ENCODE results near the gene HORMAD2. TPM values are rescaled to one million over a fixed set of nuclear protein-coding genes. Genes with fewer than 3 reads are reported as not detected.
"Not testable (repeated sequence)": the region's sequence is repeated elsewhere in the genome, so short reads cannot be mapped to it uniquely, and the experiment has no call there.

HORMAD2 gene
- total RNA-seq, 1 experiment from 2014 or later = not detected

- H3K4me3 ChIP-seq (ENCODE audit: low read depth, low read length, poor library complexity, severe bottlenecking) = no peak overlapping the region
- intact Hi-C loops (cut with micrococcal nuclease; ENCODE audit: unreplicated experiment) = no loop called here
- no TSS peak for BruUV-seq (replicated peaks)
- no peak overlapping the region for H3K27ac ChIP-seq (ENCODE audit: low read depth, low read length, poor library complexity, severe bottlenecking)
- H3K36me3 ChIP-seq (ENCODE audit: insufficient read depth, low read length, poor library complexity, severe bottlenecking) = no peaks in the 10 kb centered on the region
- peaks cover 11% of the 10 kb centered on the region for H3K4me1 ChIP-seq (ENCODE audit: insufficient read depth, low read length, poor library complexity, severe bottlenecking)
- ChIA-PET CTCF (no interaction called here), POLR2A (ENCODE audit: low non-redundant PET) (no interaction called here)
- TF ChIP-seq EZH2 (IDR thresholded peaks at IDR 0.05; ENCODE audit: borderline replicate concordance, low read depth, low read length, poor library complexity, severe bottlenecking) = no peak
- TF ChIP-seq, protein P1, sequence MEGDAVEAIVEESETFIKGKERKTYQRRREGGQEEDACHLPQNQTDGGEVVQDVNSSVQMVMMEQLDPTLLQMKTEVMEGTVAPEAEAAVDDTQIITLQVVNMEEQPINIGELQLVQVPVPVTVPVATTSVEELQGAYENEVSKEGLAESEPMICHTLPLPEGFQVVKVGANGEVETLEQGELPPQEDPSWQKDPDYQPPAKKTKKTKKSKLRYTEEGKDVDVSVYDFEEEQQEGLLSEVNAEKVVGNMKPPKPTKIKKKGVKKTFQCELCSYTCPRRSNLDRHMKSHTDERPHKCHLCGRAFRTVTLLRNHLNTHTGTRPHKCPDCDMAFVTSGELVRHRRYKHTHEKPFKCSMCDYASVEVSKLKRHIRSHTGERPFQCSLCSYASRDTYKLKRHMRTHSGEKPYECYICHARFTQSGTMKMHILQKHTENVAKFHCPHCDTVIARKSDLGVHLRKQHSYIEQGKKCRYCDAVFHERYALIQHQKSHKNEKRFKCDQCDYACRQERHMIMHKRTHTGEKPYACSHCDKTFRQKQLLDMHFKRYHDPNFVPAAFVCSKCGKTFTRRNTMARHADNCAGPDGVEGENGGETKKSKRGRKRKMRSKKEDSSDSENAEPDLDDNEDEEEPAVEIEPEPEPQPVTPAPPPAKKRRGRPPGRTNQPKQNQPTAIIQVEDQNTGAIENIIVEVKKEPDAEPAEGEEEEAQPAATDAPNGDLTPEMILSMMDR (conservative IDR thresholded peaks at IDR 0.05; ENCODE audit: low read depth, low read length) = no peak
- no peaks in the 10 kb centered on the region for H3K27me3 ChIP-seq (replicated peaks; ENCODE audit: insufficient read depth, low read depth, low read length, poor library complexity)
- no peak for DNase-seq (ENCODE audit: low spot score)
- no peaks in the 10 kb centered on the region for H3K9me3 ChIP-seq (ENCODE audit: low read depth, low read length, poor library complexity, severe bottlenecking)
These were observed 541 bp downstream of the HORMAD2 start for GRCh38 chr22:30080805-30081204.

GRCh38 chr22:30086496-30086895 is 6.2 kb downstream of the HORMAD2 start:
- no TSS peak for BruUV-seq (replicated peaks)
- Histone ChIP-seq H3K4me3 (ENCODE audit: low read depth, low read length, poor library complexity, severe bottlenecking) (no peak overlapping the region), H3K27me3 (replicated peaks; ENCODE audit: insufficient read depth, low read depth, low read length, poor library complexity) (no peaks in the 10 kb centered on the region), H3K27ac (ENCODE audit: low read depth, low read length, poor library complexity, severe bottlenecking) (no peak overlapping the region), H3K9me3 (ENCODE audit: low read depth, low read length, poor library complexity, severe bottlenecking) (no peaks in the 10 kb centered on the region), H3K4me1 (ENCODE audit: insufficient read depth, low read length, poor library complexity, severe bottlenecking) (no peaks in the 10 kb centered on the region), H3K36me3 (ENCODE audit: insufficient read depth, low read length, poor library complexity, severe bottlenecking) (no peaks in the 10 kb centered on the region)
- intact Hi-C loops (cut with micrococcal nuclease; ENCODE audit: unreplicated experiment) = loop anchor here (5.0 kb wide), 2 partner anchors 79 to 359 kb away; no protein-coding TSS in a partner anchor
- DNase-seq (ENCODE audit: low spot score) = no peak
- TF ChIP-seq, protein P1 (conservative IDR thresholded peaks at IDR 0.05; ENCODE audit: low read depth, low read length) = no peak
- no peak for TF ChIP-seq EZH2 (IDR thresholded peaks at IDR 0.05; ENCODE audit: borderline replicate concordance, low read depth, low read length, poor library complexity, severe bottlenecking)
- ChIA-PET CTCF (interaction anchor here (1.6 kb wide), 1 partner anchor 451 kb away, joined by 3 read pairs; no protein-coding TSS in a partner anchor), POLR2A (ENCODE audit: low non-redundant PET) (no interaction called here)

- H3K9me3 ChIP-seq (ENCODE audit: low read depth, low read length, poor library complexity, severe bottlenecking); POLR2A ChIA-PET (ENCODE audit: low non-redundant PET); DNase-seq (ENCODE audit: low spot score); H3K27ac ChIP-seq (ENCODE audit: low read depth, low read length, poor library complexity, severe bottlenecking); H3K27me3 ChIP-seq (replicated peaks; ENCODE audit: insufficient read depth, low read depth, low read length, poor library complexity); H3K4me3 ChIP-seq (ENCODE audit: low read depth, low read length, poor library complexity, severe bottlenecking); H3K4me1 ChIP-seq (ENCODE audit: insufficient read depth, low read length, poor library complexity, severe bottlenecking); BruUV-seq (replicated peaks); H3K36me3 ChIP-seq (ENCODE audit: insufficient read depth, low read length, poor library complexity, severe bottlenecking): not testable (repeated sequence)
- CTCF ChIA-PET = interaction anchor here (1.6 kb wide), 1 partner anchor 451 kb away, joined by 3 read pairs; no protein-coding TSS in a partner anchor
- intact Hi-C loops (cut with micrococcal nuclease; ENCODE audit: unreplicated experiment) = loop anchor here (5.0 kb wide), 2 partner anchors 80 to 360 kb away; no protein-coding TSS in a partner anchor
These were observed 6.8 kb downstream of the HORMAD2 start for GRCh38 chr22:30087037-30087436.

DNA sequence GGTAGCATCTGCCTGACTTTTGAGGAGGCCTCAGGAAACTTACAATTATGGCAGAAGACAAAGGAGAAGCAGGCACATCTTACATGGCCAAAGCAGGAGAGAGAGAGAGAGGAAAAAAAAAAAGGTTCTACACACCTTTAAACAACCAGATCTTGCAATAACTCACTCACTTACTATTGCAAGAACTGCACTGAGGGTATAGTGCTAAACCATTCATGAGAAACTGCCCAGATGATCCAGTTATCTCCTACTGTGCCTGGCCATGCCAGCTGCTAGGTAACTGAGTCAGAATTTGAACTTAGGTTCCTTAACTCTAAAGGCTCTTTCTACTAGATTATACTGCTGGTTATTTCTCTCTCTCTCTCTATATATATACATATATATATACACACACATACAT is 7.3 kb downstream of the HORMAD2 start:
- Histone ChIP-seq H3K9me3 (ENCODE audit: low read depth, low read length, poor library complexity, severe bottlenecking) (peaks cover 5% of the 10 kb centered on the region), H3K4me3 (ENCODE audit: low read depth, low read length, poor library complexity, severe bottlenecking) (no peak overlapping the region), H3K27me3 (replicated peaks; ENCODE audit: insufficient read depth, low read depth, low read length, poor library complexity) (no peaks in the 10 kb centered on the region), H3K27ac (ENCODE audit: low read depth, low read length, poor library complexity, severe bottlenecking) (no peak overlapping the region), H3K36me3 (ENCODE audit: insufficient read depth, low read length, poor library complexity, severe bottlenecking) (no peaks in the 10 kb centered on the region), H3K4me1 (ENCODE audit: insufficient read depth, low read length, poor library complexity, severe bottlenecking) (no peaks in the 10 kb centered on the region)
- POLR2A ChIA-PET (ENCODE audit: low non-redundant PET) = no interaction called here
- CTCF ChIA-PET = interaction anchor here (1.6 kb wide), 1 partner anchor 452 kb away, joined by 3 read pairs; no protein-coding TSS in a partner anchor
- intact Hi-C loops (cut with micrococcal nuclease; ENCODE audit: unreplicated experiment) = loop anchor here (2.0 to 5.0 kb wide), 4 partner anchors 80 to 497 kb away; no protein-coding TSS in a partner anchor
- BruUV-seq (replicated peaks) = no TSS peak
- no peak for DNase-seq (ENCODE audit: low spot score)
- no peak for TF ChIP-seq EZH2 (IDR thresholded peaks at IDR 0.05; ENCODE audit: borderline replicate concordance, low read depth, low read length, poor library complexity, severe bottlenecking)
- TF ChIP-seq, protein P1 (conservative IDR thresholded peaks at IDR 0.05; ENCODE audit: low read depth, low read length) = no peak
